Stimulated activated CD4-positive, alpha-beta T cell treated with anti-CD3 and anti-CD28 coated beads, Interleukin-4, amount 100 ng/mL, for 4 hours (primary cell): ENCODE measurements around the gene DICER1.
"Not testable (repeated sequence)": the region's sequence is repeated elsewhere in the genome, so short reads cannot be mapped to it uniquely, and the experiment has no call there.

Experiments
- DNase-seq, 2 experiments: peaks; one replicate each; pipeline ENCODE4 v3.0.0-alpha.2; 2020

The DICER1 gene

GRCh38 chr14:95143808-95144620 is 13.3 kb downstream of the DICER1 start:
- no peak for DNase-seq

GRCh38 chr14:95142208-95142607 is 15.1 kb downstream of the DICER1 start:
- DNase-seq = no peak

GRCh38 chr14:95141684-95142083 is 15.6 kb downstream of the DICER1 start:
- DNase-seq = no peak

- DNase-seq = no peak
Observed at GRCh38 chr14:95140060-95140858, 17.1 kb downstream of the DICER1 start.

GRCh38 chr14:95138876-95139275 is 18.5 kb downstream of the DICER1 start:
- DNase-seq = no peak

- DNase-seq = not testable (repeated sequence)
Observed at GRCh38 chr14:95138455-95138854, 18.9 kb downstream of the DICER1 start.

GRCh38 chr14:95137804-95138167 is 19.5 kb downstream of the DICER1 start:
- no peak for DNase-seq

- DNase-seq = no peak
Observed at GRCh38 chr14:95137164-95137803, 20.0 kb downstream of the DICER1 start.

GRCh38 chr14:95136631-95137030 is 20.7 kb downstream of the DICER1 start:
- no peak for DNase-seq

- no peak for DNase-seq
Observed at GRCh38 chr14:95134304-95134933, 22.9 kb downstream of the DICER1 start.

GRCh38 chr14:95133282-95133681 is 24.0 kb downstream of the DICER1 start:
- DNase-seq = no peak

- no peak for DNase-seq
Observed at GRCh38 chr14:95132760-95133159, 24.6 kb downstream of the DICER1 start.

GRCh38 chr14:95130549-95130948 is 26.8 kb downstream of the DICER1 start:
- DNase-seq = no peak

GRCh38 chr14:95128140-95128539 is 29.2 kb downstream of the DICER1 start:
- DNase-seq = no peak

GRCh38 chr14:95127531-95127911 is 29.8 kb downstream of the DICER1 start:
- no peak for DNase-seq

- no peak for DNase-seq
Observed at GRCh38 chr14:95126906-95127530, 30.3 kb downstream of the DICER1 start.

GRCh38 chr14:95125915-95126314 is 31.4 kb downstream of the DICER1 start:
- no peak for DNase-seq

GRCh38 chr14:95125221-95125620 is 32.1 kb downstream of the DICER1 start:
- no peak for DNase-seq

- no peak for DNase-seq
Observed at GRCh38 chr14:95123891-95124579, 33.3 kb downstream of the DICER1 start.

- DNase-seq = no peak
Observed at GRCh38 chr14:95122621-95122945, 34.7 kb downstream of the DICER1 start.

GRCh38 chr14:95121911-95122620 is 35.3 kb downstream of the DICER1 start:
- no peak for DNase-seq

GRCh38 chr14:95119336-95119735 is 38.0 kb downstream of the DICER1 start:
- no peak for DNase-seq
